Measurements from ENCODE around the gene TCTN1. TPM values are rescaled to one million over a fixed set of nuclear protein-coding genes. Genes with fewer than 3 reads are reported as not detected.

The TCTN1 gene
- total and polyA plus RNA-seq, 2 of the 8 experiments (the other 6 are each of a cell fraction or from before 2014, with no cell fraction given), result 14.7 to 16.4 TPM

GRCh38 chr12:110686294-110686903 lies 72.5 kb downstream of the TCTN1 start (continued):
- no peak for TF ChIP-seq KDM1A (IDR thresholded peaks at IDR 0.05; ENCODE audit: borderline replicate concordance, low read length)

Measured in H1 (cell line).